B cell (primary cell): Measurements from ENCODE around the gene CORO2A. TPM values are rescaled to one million over a fixed set of nuclear protein-coding genes. Genes with fewer than 3 reads are reported as not detected.
A peak's percentile ranks its signal among the peaks of the same experiment; 100 is the strongest.

Experiments
- ATAC-seq: fragments of 200-7000 bp; cut with Tn5 transposase; one replicate; pipeline ENCODE4 v1.10.0; 2021; ENCODE audit warnings: low read depth, mild to moderate bottlenecking, moderate number of reproducible peaks, moderate library complexity
- CTCF ChIA-PET: fragments of 350-600 bp; sonication (Branson Sonifier 250); formaldehyde crosslinking; loops from one replicate; lab custom pipeline; 2021; ENCODE audit warnings: antibody characterized with exemption, inconsistent platforms; lab: Charles Lee
- POLR2A ChIA-PET: fragments of 350-600 bp; sonication (Branson Sonifier 250); formaldehyde crosslinking; loops from one replicate; lab custom pipeline; 2021; ENCODE audit warnings: antibody characterized with exemption; lab: Charles Lee
- DNase-seq: peaks from one replicate; pipeline ENCODE4 v3.0.0; 2013
- H2AFZ ChIP-seq: 2 replicates; pipeline ENCODE4 v1.6.1; 2012; ENCODE audit warnings: mild to moderate bottlenecking, low read depth, low read length; ENCODE audit not compliant: insufficient read depth, poor library complexity, severe bottlenecking
- H3K27ac ChIP-seq, 2 donors: 1 replicate in 1 of 2; 2 replicates in 1 of 2; pipeline ENCODE4 v1.5.1; 2012 to 2013; ENCODE audit warnings: low read length in 2 of 2, mild to moderate bottlenecking in 2 of 2, moderate library complexity in 1 of 2
- H3K27me3 ChIP-seq, 4 experiments: fragments of 200-600 bp in 1 of 4; sonication (generic) in 1 of 4; replicated peaks in 1 of 4; 1 replicate in 2 of 4; 2 replicates in 2 of 4; pipeline versions ENCODE4 v1.6.1 to v1.7.0; 2013 to 2016; ENCODE audit warnings: low read length in 3 of 4, mild to moderate bottlenecking in 2 of 4, mixed read lengths in 1 of 4, moderate library complexity in 1 of 4; ENCODE audit not compliant: insufficient read depth in 4 of 4, control insufficient read depth in 3 of 4; ENCODE audit errors: control extremely low read depth in 1 of 4
- H3K36me3 ChIP-seq, 2 experiments: replicated peaks in 1 of 2; 1 replicate in 1 of 2; 2 replicates in 1 of 2; pipeline versions ENCODE4 v1.6.1 to v1.7.1; 2013; ENCODE audit warnings: low read length in 1 of 2; ENCODE audit not compliant: insufficient read depth in 2 of 2, control insufficient read depth in 1 of 2; ENCODE audit errors: control extremely low read depth in 1 of 2, extremely low read depth in 1 of 2
- H3K4me1 ChIP-seq, 2 donors: fragments of 200-600 bp in 1 of 2; sonication (generic) in 1 of 2; 1 replicate in 1 of 2; 2 replicates in 1 of 2; pipeline versions ENCODE4 v1.5.1 to v1.6.1; 2013 to 2017; ENCODE audit warnings: low read length in 2 of 2; ENCODE audit not compliant: control insufficient read depth in 2 of 2, insufficient read depth in 2 of 2
- H3K4me2 ChIP-seq: replicated peaks from 2 replicates; pipeline ENCODE3; 2012; ENCODE audit warnings: mild to moderate bottlenecking, low read depth, low read length; ENCODE audit not compliant: poor library complexity, severe bottlenecking
- H3K4me3 ChIP-seq, 5 experiments: fragments of 200-600 bp in 1 of 5; sonication (generic) in 1 of 5; 1 replicate in 3 of 5; 2 replicates in 2 of 5; pipeline versions ENCODE4 v1.5.1 to v1.7.0; 2011 to 2016; ENCODE audit warnings: low read length in 4 of 5, mild to moderate bottlenecking in 4 of 5, low read depth in 2 of 5, control low read depth in 1 of 5, moderate library complexity in 1 of 5; ENCODE audit not compliant: insufficient read depth in 1 of 5; ENCODE audit errors: control extremely low read depth in 1 of 5, extremely low read depth in 1 of 5
- H3K79me2 ChIP-seq: fragments of 200-600 bp; sonication (generic); one replicate; pipeline ENCODE4 v1.6.0; 2016; ENCODE audit warnings: low read length; ENCODE audit not compliant: control insufficient read depth, insufficient read depth
- H3K9ac ChIP-seq: fragments of 200-600 bp; sonication (generic); 2 replicates; pipeline ENCODE4 v1.6.1; 2017; ENCODE audit warnings: mild to moderate bottlenecking, low read length, moderate library complexity
- H3K9me3 ChIP-seq, 3 donors: one replicate each; pipeline versions ENCODE4 v1.6.1 to v1.7.1; 2013; ENCODE audit warnings: low read length in 2 of 3; ENCODE audit not compliant: control insufficient read depth in 2 of 3, insufficient read depth in 1 of 3; ENCODE audit errors: control extremely low read depth in 1 of 3
- H4K20me1 ChIP-seq: 2 replicates; pipeline ENCODE4 v1.6.0; 2012; ENCODE audit warnings: mild to moderate bottlenecking, low read length; ENCODE audit not compliant: insufficient read depth, control insufficient read depth, poor library complexity, severe bottlenecking
- H3K27ac Mint-ChIP-seq: one replicate; pipeline ENCODE4 v1.8.0; 2021; ENCODE audit warnings: mixed read lengths
- H3K27me3 Mint-ChIP-seq: one replicate; pipeline ENCODE4 v1.8.0; 2021; ENCODE audit warnings: mixed read lengths
- H3K4me1 Mint-ChIP-seq: one replicate; pipeline ENCODE4 v1.8.0; 2021; ENCODE audit warnings: mixed read lengths
- H3K4me3 Mint-ChIP-seq: one replicate; pipeline ENCODE4 v1.8.0; 2021; ENCODE audit warnings: mixed read lengths
- H3K9me3 Mint-ChIP-seq: one replicate; pipeline ENCODE4 v1.8.0; 2022; ENCODE audit warnings: mixed read lengths; ENCODE audit not compliant: insufficient read depth
- EZH2 ChIP-seq: IDR thresholded peaks from 2 replicates; pipeline ENCODE4 v1.6.1; 2012; ENCODE audit warnings: borderline replicate concordance, low read depth, mild to moderate bottlenecking, moderate library complexity, low read length; ENCODE audit not compliant: insufficient read depth, poor library complexity, severe bottlenecking
- WGBS: methylation state at CpG from one replicate; pipeline ENCODE4 v1.1.5; 2013; ENCODE audit warnings: missing lambda C conversion rate; ENCODE audit not compliant: insufficient coverage; 5-methylcytosine and 5-hydroxymethylcytosine counted together
- intact Hi-C: fragments of 100-400 bp; cut with micrococcal nuclease; formaldehyde crosslinking; loops from one replicate; pipeline ENCODE4 v1.10.0; 2022
- polyA plus RNA-seq: library from polyadenylated mRNA; depleted of rRNA; stranded (reverse); fragments of >200 nt; gene quantifications from 2 replicates; pipeline ENCODE4 v1.2.3, GENCODE V29; 2012
- total RNA-seq, 2 donors: library from RNA; stranded (reverse); fragments of 120-200 nt in 1 of 2; gene quantifications; 1 replicate in 1 of 2; 2 replicates in 1 of 2; pipeline versions ENCODE4 v1.2.3 to v1.2.4, GENCODE V29; 2013 to 2022
- TF ChIP-seq, protein P1 (sequence below): fragments of 200-600 bp; IDR thresholded peaks from one replicate; pipeline ENCODE4 v1.8.0; 2022; ENCODE audit warnings: antibody characterized with exemption, mild to moderate bottlenecking

The CORO2A gene
- total and polyA plus RNA-seq, 2 donors (not counting 1 experiment from before 2014, with no cell fraction given): 1.1 to 2.0 TPM

DNA sequence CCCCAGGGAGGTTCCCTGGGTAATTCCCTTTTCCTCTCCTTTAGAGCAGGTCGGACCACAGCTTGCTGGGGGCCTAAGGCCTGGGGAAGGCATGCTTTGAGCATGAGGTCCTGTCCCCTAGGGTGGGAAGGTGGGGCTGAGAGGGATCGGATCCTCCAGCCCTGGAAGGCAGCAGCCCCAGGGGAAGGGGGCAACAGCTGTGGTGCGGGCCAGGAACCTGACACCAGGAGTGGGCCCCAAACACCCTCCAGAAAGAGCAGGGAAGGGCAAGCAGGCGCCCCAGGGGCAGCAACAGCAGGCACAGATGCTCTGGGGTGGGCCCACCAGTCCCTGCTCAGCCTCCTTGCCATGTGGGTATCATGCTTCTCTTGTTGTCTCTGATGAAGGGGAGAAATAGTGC lies 3.2 kb upstream of the CORO2A start:
- no peaks in the 10 kb centered on the region for H4K20me1 ChIP-seq
- intact Hi-C loops: no loop called here
- no peak overlapping the region for H2AFZ ChIP-seq
- CTCF ChIA-PET: no interaction called here
- peaks cover 8 to 18% of the 10 kb centered on the region in 2 donors for H3K4me1 ChIP-seq
- DNase-seq (no peak), ATAC-seq (no peak)
- peaks cover 0 to 12% (median 2%) of the 10 kb centered on the region in 4 experiments for H3K27me3 ChIP-seq
- 97% methylated on average over 3 of the region's 4 CpGs for WGBS
- H3K9me3 Mint-ChIP-seq: no peaks in the 10 kb centered on the region
- no peak overlapping the region for H3K9ac ChIP-seq
- POLR2A ChIA-PET: interaction anchor here (0.7 kb wide), 1 partner anchor 217 kb away, joined by 6 read pairs; no protein-coding TSS in a partner anchor
- no peak overlapping the region for H3K27ac ChIP-seq
- no peaks in the 10 kb centered on the region for H3K79me2 ChIP-seq
- no peaks in the 10 kb centered on the region for H3K27me3 Mint-ChIP-seq
- H3K4me3 ChIP-seq: no peak overlapping the region
- H3K27ac Mint-ChIP-seq: no peak overlapping the region
- TF ChIP-seq, protein P1, sequence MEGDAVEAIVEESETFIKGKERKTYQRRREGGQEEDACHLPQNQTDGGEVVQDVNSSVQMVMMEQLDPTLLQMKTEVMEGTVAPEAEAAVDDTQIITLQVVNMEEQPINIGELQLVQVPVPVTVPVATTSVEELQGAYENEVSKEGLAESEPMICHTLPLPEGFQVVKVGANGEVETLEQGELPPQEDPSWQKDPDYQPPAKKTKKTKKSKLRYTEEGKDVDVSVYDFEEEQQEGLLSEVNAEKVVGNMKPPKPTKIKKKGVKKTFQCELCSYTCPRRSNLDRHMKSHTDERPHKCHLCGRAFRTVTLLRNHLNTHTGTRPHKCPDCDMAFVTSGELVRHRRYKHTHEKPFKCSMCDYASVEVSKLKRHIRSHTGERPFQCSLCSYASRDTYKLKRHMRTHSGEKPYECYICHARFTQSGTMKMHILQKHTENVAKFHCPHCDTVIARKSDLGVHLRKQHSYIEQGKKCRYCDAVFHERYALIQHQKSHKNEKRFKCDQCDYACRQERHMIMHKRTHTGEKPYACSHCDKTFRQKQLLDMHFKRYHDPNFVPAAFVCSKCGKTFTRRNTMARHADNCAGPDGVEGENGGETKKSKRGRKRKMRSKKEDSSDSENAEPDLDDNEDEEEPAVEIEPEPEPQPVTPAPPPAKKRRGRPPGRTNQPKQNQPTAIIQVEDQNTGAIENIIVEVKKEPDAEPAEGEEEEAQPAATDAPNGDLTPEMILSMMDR: no peak
- no peak for TF ChIP-seq EZH2
- no peaks in the 10 kb centered on the region for H3K36me3 ChIP-seq
- no peak overlapping the region for H3K4me3 Mint-ChIP-seq
- H3K9me3 ChIP-seq: peaks cover 0 to 3% (median 0%) of the 10 kb centered on the region in 3 donors
- peaks cover 10% of the 10 kb centered on the region for H3K4me1 Mint-ChIP-seq
- H3K4me2 ChIP-seq: no peak overlapping the region

- ATAC-seq (no peak), DNase-seq (no peak)
- no peaks in the 10 kb centered on the region for H3K9me3 Mint-ChIP-seq
- Histone ChIP-seq H3K4me1 (peaks cover 8 to 18% of the 10 kb centered on the region in 2 donors), H3K4me2 (peak overlapping the region; percentile 83), H2AFZ (peak overlapping the region; percentile 93), H3K36me3 (no peaks in the 10 kb centered on the region), H3K27ac (no peak overlapping the region), H3K9ac (peak overlapping the region; percentile 72), H4K20me1 (no peaks in the 10 kb centered on the region), H3K9me3 (peaks cover 0 to 3% (median 0%) of the 10 kb centered on the region in 3 donors), H3K79me2 (no peaks in the 10 kb centered on the region), H3K4me3 (peak overlapping the region; percentile 25 to 77 (median 67)), H3K27me3 (peaks cover 0 to 12% (median 2%) of the 10 kb centered on the region in 4 experiments)
- peak overlapping the region; percentile 91 for H3K4me3 Mint-ChIP-seq
- CTCF ChIA-PET: interaction anchor here (1.0 to 2.0 kb wide), 6 partner anchors 10 to 119 kb away, joined by 3 to 9 read pairs (median 4); no protein-coding TSS in a partner anchor
- POLR2A ChIA-PET: no interaction called here
- no peaks in the 10 kb centered on the region for H3K27me3 Mint-ChIP-seq
- H3K27ac Mint-ChIP-seq: peak overlapping the region; percentile 71
- H3K4me1 Mint-ChIP-seq: peaks cover 10% of the 10 kb centered on the region
- TF ChIP-seq EZH2: no peak
- TF ChIP-seq, protein P1: no peak
- 58% methylated on average over 3 of the region's 8 CpGs for WGBS
- intact Hi-C loops: loop anchor here (2.0 to 5.0 kb wide), 4 partner anchors 91 to 603 kb away; partner anchors contain the start of genes ANKS6 and TRMO
These were observed 1.0 kb upstream of the CORO2A start for GRCh38 chr9:98193336-98193944.
